ENCODE measurements around the gene ITPR2. TPM values are rescaled to one million over a fixed set of nuclear protein-coding genes. Genes with fewer than 3 reads are reported as not detected.
"Not testable (repeated sequence)": the region's sequence is repeated elsewhere in the genome, so short reads cannot be mapped to it uniquely, and the experiment has no call there.

The ITPR2 gene
- total RNA-seq, 1 donor = 77.7 TPM

DNA sequence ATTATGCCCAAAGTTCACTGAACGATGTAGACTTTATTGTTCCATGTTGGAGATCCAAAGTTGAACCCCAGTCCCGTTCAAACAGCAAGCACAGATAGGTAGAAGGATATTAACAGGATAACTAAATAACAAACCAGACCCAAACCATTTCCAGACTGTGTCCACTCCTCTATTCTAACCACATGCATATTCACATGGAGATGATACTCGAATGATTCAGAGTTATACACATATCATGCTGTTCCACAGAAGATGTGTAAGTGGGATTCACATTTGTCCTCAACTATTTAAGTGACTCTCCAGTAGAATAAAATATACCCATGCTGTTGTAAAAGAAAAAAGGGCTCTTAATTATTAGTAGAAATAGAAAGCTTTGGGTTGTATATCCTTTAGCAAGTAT is 185.9 kb downstream of the ITPR2 start:
- no peak for DNase-seq (ENCODE audit: low read depth)
- TF ChIP-seq CTCF (IDR thresholded peaks at IDR 0.05; ENCODE audit: insufficient read depth, low read depth, low read length) = no peak
- no peak overlapping the region for H3K4me3 ChIP-seq (ENCODE audit: low read depth, low read length)

- H3K4me3 ChIP-seq (ENCODE audit: low read depth, low read length) = no peak overlapping the region
- TF ChIP-seq CTCF (IDR thresholded peaks at IDR 0.05; ENCODE audit: insufficient read depth, low read depth, low read length) = no peak
- no peak for DNase-seq (ENCODE audit: low read depth)
Observed at GRCh38 chr12:26646571-26646970, 186.4 kb downstream of the ITPR2 start.

- DNase-seq (ENCODE audit: low read depth); H3K4me3 ChIP-seq (ENCODE audit: low read depth, low read length): not testable (repeated sequence)
Observed at GRCh38 chr12:26644376-26644775, 188.6 kb downstream of the ITPR2 start.

DNA sequence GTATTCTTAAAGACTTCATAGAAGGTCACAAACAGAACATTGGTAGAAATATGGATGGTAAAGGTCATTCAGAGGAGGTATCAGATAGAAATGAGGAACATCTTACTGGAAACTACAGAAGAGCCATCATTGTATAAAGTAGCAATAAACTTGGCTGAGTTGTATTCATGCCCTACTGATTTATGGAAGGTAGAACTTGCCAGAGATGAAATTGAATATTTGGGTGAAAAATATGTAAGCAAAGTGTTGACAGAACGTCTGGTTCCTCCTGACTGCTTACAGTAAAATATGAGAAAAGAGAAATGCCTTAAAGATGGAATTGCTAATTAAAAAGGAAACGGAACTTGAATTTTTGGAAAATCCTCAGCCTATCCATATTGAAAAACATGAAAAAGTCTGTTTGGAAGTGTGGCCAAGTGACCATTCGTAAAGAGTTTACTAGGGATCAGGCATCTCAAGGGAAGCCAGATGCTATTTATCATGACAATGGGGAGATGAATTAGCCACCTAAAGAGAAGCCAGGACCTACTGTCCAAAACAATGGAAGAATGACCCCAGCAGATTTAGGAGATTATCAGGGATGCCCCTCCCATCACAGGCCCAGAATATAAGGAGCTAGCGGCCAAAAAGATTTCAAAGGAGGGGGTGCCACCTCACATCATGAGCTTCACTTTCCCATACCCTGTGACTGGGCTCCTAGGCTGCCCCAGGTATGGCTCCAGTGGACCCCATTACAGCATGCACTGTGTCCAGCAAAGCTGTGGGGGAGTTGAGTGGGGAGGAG is 189.3 kb downstream of the ITPR2 start:
- no peak for TF ChIP-seq CTCF (IDR thresholded peaks at IDR 0.05; ENCODE audit: insufficient read depth, low read depth, low read length)
- DNase-seq (ENCODE audit: low read depth) = no peak
- H3K4me3 ChIP-seq (ENCODE audit: low read depth, low read length) = no peak overlapping the region

- H3K4me3 ChIP-seq (ENCODE audit: low read depth, low read length) = no peak overlapping the region
- DNase-seq (ENCODE audit: low read depth) = peak; percentile 78
- TF ChIP-seq CTCF (IDR thresholded peaks at IDR 0.05; ENCODE audit: insufficient read depth, low read depth, low read length) = no peak
Observed at GRCh38 chr12:26642361-26642760, 190.6 kb downstream of the ITPR2 start.

DNA sequence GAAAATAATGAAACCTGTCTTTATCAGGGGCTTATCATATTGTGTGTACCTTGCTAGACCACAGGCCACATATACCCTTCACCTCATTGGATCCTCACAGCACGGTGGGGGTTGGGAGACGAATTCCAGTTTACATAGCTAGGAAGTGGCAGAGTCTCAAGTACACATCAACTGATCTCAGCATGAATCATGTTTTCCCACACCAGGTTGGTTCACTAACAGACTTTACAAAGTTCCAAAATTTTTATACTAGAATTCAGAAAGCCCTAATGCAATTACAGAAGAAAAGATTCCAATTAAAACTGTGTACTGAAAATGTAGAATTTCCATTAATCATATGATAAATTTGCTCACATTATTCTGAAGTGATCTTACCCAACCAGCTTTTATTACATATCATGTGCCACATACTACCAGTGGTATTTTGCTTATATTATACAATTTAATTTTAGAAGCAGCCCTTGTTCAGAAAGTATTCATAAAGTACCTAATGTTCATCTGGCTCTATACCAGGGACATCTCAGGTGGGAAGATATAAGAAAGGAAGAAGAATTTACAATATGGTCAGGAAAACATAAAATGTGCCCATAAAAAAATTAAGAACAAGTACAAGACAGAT is 196.2 kb downstream of the ITPR2 start:
- TF ChIP-seq CTCF (IDR thresholded peaks at IDR 0.05; ENCODE audit: insufficient read depth, low read depth, low read length) = no peak

GRCh38 chr12:26633591-26634210 is 199.3 kb downstream of the ITPR2 start:
- H3K4me3 ChIP-seq (ENCODE audit: low read depth, low read length) = no peak overlapping the region
- no peak for TF ChIP-seq CTCF (IDR thresholded peaks at IDR 0.05; ENCODE audit: insufficient read depth, low read depth, low read length)
- peak; percentile 69 for DNase-seq (ENCODE audit: low read depth)

More for the DNA sequence above, 196.2 kb downstream of the ITPR2 start:
- peak; percentile 37 for DNase-seq (ENCODE audit: low read depth)
- no peak overlapping the region for H3K4me3 ChIP-seq (ENCODE audit: low read depth, low read length)

All from fibroblast of villous mesenchyme (primary cell).